Measurements from ENCODE around the gene TTL. TPM values are rescaled to one million over a fixed set of nuclear protein-coding genes. Genes with fewer than 3 reads are reported as not detected.
"Not testable (repeated sequence)": the region's sequence is repeated elsewhere in the genome, so short reads cannot be mapped to it uniquely, and the experiment has no call there.

Gene TTL
- total and polyA plus RNA-seq, 4 donors, result 3.6 to 9.5 (median 7.1) TPM

- H3K36me3 ChIP-seq (ENCODE audit: control insufficient read depth in 4 of 4, insufficient read depth in 3 of 4, low read depth in 1 of 4, low read length in 3 of 4), result peaks cover 2 to 8% (median 6%) of the 10 kb centered on the region in 4 donors
- TF ChIP-seq EGR1 (IDR thresholded peaks at IDR 0.05; ENCODE audit: low read depth in 2 of 2), result no peak
- no peak for TF ChIP-seq RAD21 (IDR thresholded peaks at IDR 0.05)
- TF ChIP-seq, protein P1, sequence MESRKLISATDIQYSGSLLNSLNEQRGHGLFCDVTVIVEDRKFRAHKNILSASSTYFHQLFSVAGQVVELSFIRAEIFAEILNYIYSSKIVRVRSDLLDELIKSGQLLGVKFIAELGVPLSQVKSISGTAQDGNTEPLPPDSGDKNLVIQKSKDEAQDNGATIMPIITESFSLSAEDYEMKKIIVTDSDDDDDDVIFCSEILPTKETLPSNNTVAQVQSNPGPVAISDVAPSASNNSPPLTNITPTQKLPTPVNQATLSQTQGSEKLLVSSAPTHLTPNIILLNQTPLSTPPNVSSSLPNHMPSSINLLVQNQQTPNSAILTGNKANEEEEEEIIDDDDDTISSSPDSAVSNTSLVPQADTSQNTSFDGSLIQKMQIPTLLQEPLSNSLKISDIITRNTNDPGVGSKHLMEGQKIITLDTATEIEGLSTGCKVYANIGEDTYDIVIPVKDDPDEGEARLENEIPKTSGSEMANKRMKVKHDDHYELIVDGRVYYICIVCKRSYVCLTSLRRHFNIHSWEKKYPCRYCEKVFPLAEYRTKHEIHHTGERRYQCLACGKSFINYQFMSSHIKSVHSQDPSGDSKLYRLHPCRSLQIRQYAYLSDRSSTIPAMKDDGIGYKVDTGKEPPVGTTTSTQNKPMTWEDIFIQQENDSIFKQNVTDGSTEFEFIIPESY (IDR thresholded peaks at IDR 0.05), result no peak
- no peak for TF ChIP-seq CTCF (IDR thresholded peaks at IDR 0.05; ENCODE audit: low read depth, low read length, missing input control)
- TF ChIP-seq HNF4G (IDR thresholded peaks at IDR 0.05), result no peak
- no peak for TF ChIP-seq FOXA1 (IDR thresholded peaks at IDR 0.05)
- TF ChIP-seq TAF1 (conservative IDR thresholded peaks at IDR 0.05), result no peak
- TF ChIP-seq GABPA (IDR thresholded peaks at IDR 0.05 in 1 of 2, conservative IDR thresholded peaks at IDR 0.05 in 1 of 2), result no peak
- no peak for TF ChIP-seq RXRA (IDR thresholded peaks at IDR 0.05)
- TF ChIP-seq HNF4A (conservative IDR thresholded peaks at IDR 0.05), result no peak
- TF ChIP-seq SP1 (IDR thresholded peaks at IDR 0.05), result no peak
- TF ChIP-seq JUND (IDR thresholded peaks at IDR 0.05), result no peak
- TF ChIP-seq, protein P2, sequence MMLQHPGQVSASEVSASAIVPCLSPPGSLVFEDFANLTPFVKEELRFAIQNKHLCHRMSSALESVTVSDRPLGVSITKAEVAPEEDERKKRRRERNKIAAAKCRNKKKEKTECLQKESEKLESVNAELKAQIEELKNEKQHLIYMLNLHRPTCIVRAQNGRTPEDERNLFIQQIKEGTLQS (IDR thresholded peaks at IDR 0.05), result no peak
- TF ChIP-seq FOXA2 (IDR thresholded peaks at IDR 0.05), result no peak
- TF ChIP-seq MAX (IDR thresholded peaks at IDR 0.05), result no peak
- TF ChIP-seq YY1 (IDR thresholded peaks at IDR 0.05), result no peak
- no peak overlapping the region for H3K27ac ChIP-seq (ENCODE audit: low read depth in 1 of 2, low read length in 2 of 2)
- no peaks in the 10 kb centered on the region for H3K9me3 ChIP-seq (ENCODE audit: control insufficient read depth in 4 of 4, low read length in 3 of 4)
- DNase-seq (ENCODE audit: low spot score), result no peak
- no peak overlapping the region for H3K4me3 ChIP-seq (ENCODE audit: low read depth in 1 of 3, low read length in 3 of 3)
- H3K9ac ChIP-seq (ENCODE audit: low read depth in 1 of 2, low read length in 2 of 2), result no peak overlapping the region
- H3K4me1 ChIP-seq (ENCODE audit: control insufficient read depth in 4 of 4, insufficient read depth in 4 of 4, low read length in 3 of 4), result no peaks in the 10 kb centered on the region
- no peaks in the 10 kb centered on the region for H3K27me3 ChIP-seq (ENCODE audit: control insufficient read depth in 4 of 4, insufficient read depth in 4 of 4, low read length in 3 of 4)
- WGBS, result 97% methylated on average over 4 of the region's 4 CpGs
These were observed 48.8 kb downstream of the TTL start for GRCh38 chr2:112530728-112531127.

GRCh38 chr2:112534826-112535225, 52.9 kb downstream of the TTL start:
- Histone ChIP-seq H3K9me3 (ENCODE audit: control insufficient read depth in 4 of 4, low read length in 3 of 4) (no peaks in the 10 kb centered on the region), H3K4me3 (ENCODE audit: low read depth in 1 of 3, low read length in 3 of 3) (no peak overlapping the region), H3K27ac (ENCODE audit: low read depth in 1 of 2, low read length in 2 of 2) (no peak overlapping the region), H3K27me3 (ENCODE audit: control insufficient read depth in 4 of 4, insufficient read depth in 4 of 4, low read length in 3 of 4) (no peaks in the 10 kb centered on the region), H3K9ac (ENCODE audit: low read depth in 1 of 2, low read length in 2 of 2) (no peak overlapping the region), H3K36me3 (ENCODE audit: control insufficient read depth in 4 of 4, insufficient read depth in 3 of 4, low read depth in 1 of 4, low read length in 3 of 4) (peaks cover 0 to 5% (median under 1%) of the 10 kb centered on the region in 4 donors), H3K4me1 (ENCODE audit: control insufficient read depth in 4 of 4, insufficient read depth in 4 of 4, low read length in 3 of 4) (no peaks in the 10 kb centered on the region)
- 94% methylated on average over 1 of the region's 1 CpG for WGBS
- TF ChIP-seq YY1 (IDR thresholded peaks at IDR 0.05) (no peak), FOXA2 (IDR thresholded peaks at IDR 0.05) (no peak), TAF1 (conservative IDR thresholded peaks at IDR 0.05) (no peak), RXRA (IDR thresholded peaks at IDR 0.05) (no peak), NR2F2 (IDR thresholded peaks at IDR 0.05) (no peak)
- no peak for DNase-seq (ENCODE audit: low spot score)

DNA sequence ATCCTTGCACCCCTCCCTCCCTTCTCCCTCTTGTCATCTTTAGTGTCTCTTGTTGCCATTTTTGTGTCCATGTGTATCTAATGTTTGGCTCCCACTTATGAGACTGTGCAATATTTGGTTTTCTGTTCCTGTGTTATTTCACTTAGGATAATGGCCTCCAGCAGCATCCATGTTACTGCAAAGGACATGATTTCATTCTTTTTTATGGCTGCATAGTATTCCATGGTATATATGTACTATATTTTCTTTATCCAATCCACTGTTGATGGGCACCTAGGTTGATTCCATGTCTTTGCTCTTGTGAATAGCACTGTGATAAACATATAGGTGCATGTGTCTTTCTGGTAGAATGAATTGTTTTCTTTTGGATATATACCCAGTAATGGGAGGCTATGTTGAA, 54.7 kb downstream of the TTL start:
- not testable (repeated sequence) for H3K27ac ChIP-seq (ENCODE audit: low read depth in 1 of 2, low read length in 2 of 2); H3K36me3 ChIP-seq (ENCODE audit: control insufficient read depth in 4 of 4, insufficient read depth in 3 of 4, low read depth in 1 of 4, low read length in 3 of 4); H3K27me3 ChIP-seq (ENCODE audit: control insufficient read depth in 4 of 4, insufficient read depth in 4 of 4, low read length in 3 of 4); H3K4me1 ChIP-seq (ENCODE audit: control insufficient read depth in 4 of 4, insufficient read depth in 4 of 4, low read length in 3 of 4); H3K9me3 ChIP-seq (ENCODE audit: control insufficient read depth in 4 of 4, low read length in 3 of 4); DNase-seq (ENCODE audit: low spot score); H3K9ac ChIP-seq (ENCODE audit: low read depth in 1 of 2, low read length in 2 of 2); H3K4me3 ChIP-seq (ENCODE audit: low read depth in 1 of 3, low read length in 3 of 3)
